Gastroesophageal sphincter (tissue), 4 donors: ENCODE results near the gene FABP7. TPM values are rescaled to one million over a fixed set of nuclear protein-coding genes. Genes with fewer than 3 reads are reported as not detected.

Source experiments
- ATAC-seq: fragments of 150-250 bp; one replicate; pipeline ENCODE4 v1.9.1; 2016; ENCODE audit warnings: mild to moderate bottlenecking, moderate library complexity
- H3K27ac ChIP-seq, 4 donors: fragments of 200-600 bp; sonication (generic) in 3 of 4; 1 replicate in 3 of 4; 2 replicates in 1 of 4; pipeline ENCODE4 v1.5.1; 2016 to 2019
- H3K27me3 ChIP-seq: fragments of 200-600 bp; sonication (generic); one replicate; pipeline ENCODE4 v1.5.1; 2019
- H3K36me3 ChIP-seq, 2 donors: fragments of 200-600 bp; sonication (generic); one replicate each; pipeline ENCODE4 v1.5.1; 2019; ENCODE audit warnings: control low read depth in 1 of 2
- H3K4me1 ChIP-seq, 3 donors: fragments of 200-600 bp; sonication (generic); 1 replicate in 2 of 3; 2 replicates in 1 of 3; pipeline ENCODE4 v1.5.1; 2016 to 2019; ENCODE audit warnings: control low read depth in 2 of 3
- H3K4me3 ChIP-seq, 2 donors: fragments of 200-600 bp; sonication (generic); one replicate each; pipeline ENCODE4 v1.5.1; 2019; ENCODE audit warnings: mild to moderate bottlenecking in 1 of 2, moderate library complexity in 1 of 2
- H3K9me3 ChIP-seq, 3 donors: fragments of 200-600 bp; sonication (generic); one replicate each; pipeline ENCODE4 v1.5.1; 2017 to 2019; ENCODE audit warnings: control low read depth in 2 of 3
- CTCF ChIP-seq, 4 experiments: fragments of 200-600 bp in 2 of 4; fragments of 450-650 bp in 2 of 4; sonication (generic) in 1 of 4; IDR thresholded peaks; one replicate each; pipeline ENCODE4 v1.5.1; 2017 to 2019; ENCODE audit warnings: antibody characterized with exemption in 4 of 4, mild to moderate bottlenecking in 2 of 4, moderate library complexity in 2 of 4
- EP300 ChIP-seq: sonication (generic); formaldehyde crosslinking; IDR thresholded peaks from one replicate; pipeline ENCODE4 v1.6.1; 2017; ENCODE audit warnings: antibody characterized with exemption, mild to moderate bottlenecking
- POLR2A ChIP-seq, 2 donors: fragments of 450-650 bp; IDR thresholded peaks; one replicate each; pipeline ENCODE4 v1.6.1; 2017; ENCODE audit warnings: antibody characterized with exemption in 2 of 2, mild to moderate bottlenecking in 2 of 2, moderate library complexity in 1 of 2
- POLR2AphosphoS5 ChIP-seq: sonication (generic); formaldehyde crosslinking; IDR thresholded peaks from one replicate; pipeline ENCODE4 v1.6.1; 2017; ENCODE audit warnings: antibody characterized with exemption
- WGBS, 2 donors: methylation state at CpG; one replicate each; pipeline ENCODE4 v1.1.5; 2018; ENCODE audit warnings: low coverage in 1 of 2; 5-methylcytosine and 5-hydroxymethylcytosine counted together
- total RNA-seq, 4 donors: library from RNA; depleted of rRNA; stranded (reverse); fragments of >200 nt; gene quantifications; one replicate each; pipeline ENCODE4 v1.1.0, GENCODE V29; 2016

The FABP7 gene
- total RNA-seq, 4 donors from 2014 or later: 0.15 TPM; not detected in 3

GRCh38 chr6:122770835-122771601 lies 8.5 kb upstream of the FABP7 start:
- 40 to 57% methylated on average over 1 of the region's 1 CpG for WGBS, 2 donors
- no peak overlapping the region for H3K27ac ChIP-seq
- H3K27me3 ChIP-seq: peaks cover 7% of the 10 kb centered on the region

GRCh38 chr6:122772724-122773415 lies 6.6 kb upstream of the FABP7 start:
- peaks cover 7% of the 10 kb centered on the region for H3K27me3 ChIP-seq
- no peaks in the 10 kb centered on the region for H3K9me3 ChIP-seq
- no peak for ATAC-seq
- H3K4me1 ChIP-seq: no peaks in the 10 kb centered on the region
- H3K4me3 ChIP-seq: no peak overlapping the region
- no peak for TF ChIP-seq POLR2AphosphoS5
- no peak for TF ChIP-seq CTCF (IDR thresholded peaks at IDR 0.05)
- no peak for TF ChIP-seq POLR2A (IDR thresholded peaks at IDR 0.05)
- no peak for TF ChIP-seq EP300
- H3K27ac ChIP-seq: no peak overlapping the region
- WGBS, 2 donors: 91 to 95% methylated on average over 3 of the region's 3 CpGs
- H3K36me3 ChIP-seq: no peaks in the 10 kb centered on the region

More at GRCh38 chr6:122770835-122771601, 8.5 kb upstream of the FABP7 start:
- ATAC-seq: no peak
- no peaks in the 10 kb centered on the region for H3K9me3 ChIP-seq
- H3K36me3 ChIP-seq: no peaks in the 10 kb centered on the region
- no peak overlapping the region for H3K4me3 ChIP-seq
- TF ChIP-seq POLR2A (IDR thresholded peaks at IDR 0.05) (no peak), CTCF (IDR thresholded peaks at IDR 0.05) (no peak), EP300 (no peak), POLR2AphosphoS5 (no peak)
- H3K4me1 ChIP-seq: no peaks in the 10 kb centered on the region

DNA sequence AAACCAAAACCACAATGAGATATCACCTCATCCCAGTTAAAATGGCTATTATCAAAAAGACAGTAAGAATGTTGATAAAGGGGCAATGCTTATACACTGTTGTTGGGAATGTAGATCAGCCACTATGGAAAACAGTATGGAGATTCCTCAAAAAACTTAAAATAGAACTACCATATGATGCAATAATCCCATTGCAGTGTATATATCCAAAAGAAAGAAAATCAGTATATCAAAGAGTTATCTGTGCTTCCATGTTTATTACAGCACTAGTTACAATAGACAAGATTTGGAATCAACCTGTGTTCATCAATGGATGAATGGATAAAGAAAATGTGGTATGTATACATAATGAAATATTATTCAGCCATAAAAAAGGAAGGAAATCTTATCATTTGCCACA lies 3.5 kb upstream of the FABP7 start:
- TF ChIP-seq CTCF (IDR thresholded peaks at IDR 0.05) (no peak), POLR2AphosphoS5 (no peak)
- Histone ChIP-seq H3K4me3 (no peak overlapping the region), H3K9me3 (no peaks in the 10 kb centered on the region), H3K27ac (no peak overlapping the region), H3K27me3 (peaks cover 19% of the 10 kb centered on the region), H3K4me1 (no peaks in the 10 kb centered on the region), H3K36me3 (no peaks in the 10 kb centered on the region)
- ATAC-seq: no peak

GRCh38 chr6:122778302-122778701 lies 1.2 kb upstream of the FABP7 start:
- H3K27me3 ChIP-seq: peaks cover 14% of the 10 kb centered on the region
- H3K9me3 ChIP-seq: no peaks in the 10 kb centered on the region
- H3K27ac ChIP-seq: no peak overlapping the region
- WGBS, 2 donors: 89 to 96% methylated on average over 5 of the region's 5 CpGs
- ATAC-seq: no peak
- TF ChIP-seq EP300 (no peak), POLR2AphosphoS5 (no peak), POLR2A (IDR thresholded peaks at IDR 0.05) (no peak), CTCF (IDR thresholded peaks at IDR 0.05) (no peak)
- no peak overlapping the region for H3K4me3 ChIP-seq
- H3K36me3 ChIP-seq: no peaks in the 10 kb centered on the region
- no peaks in the 10 kb centered on the region for H3K4me1 ChIP-seq
